Posterior cingulate gyrus (tissue), 11 donors: ENCODE measurements around the gene TACC3.

Experiments used
- DNase-seq, 10 donors: peaks; one replicate each; pipeline versions ENCODE4 v3.0.0 to v3.0.0-alpha.2; 2020 to 2021; ENCODE audit warnings: mixed read lengths in 3 of 10
- intact Hi-C: fragments of 100-400 bp; cut with DNase I; formaldehyde crosslinking; loops from one replicate; pipeline ENCODE4 v1.15.1; 2023

Gene TACC3

GRCh38 chr4:1756079-1756478 is 34.8 kb downstream of the TACC3 start:
- DNase-seq, result no peak
- intact Hi-C loops, result no loop called here

DNA sequence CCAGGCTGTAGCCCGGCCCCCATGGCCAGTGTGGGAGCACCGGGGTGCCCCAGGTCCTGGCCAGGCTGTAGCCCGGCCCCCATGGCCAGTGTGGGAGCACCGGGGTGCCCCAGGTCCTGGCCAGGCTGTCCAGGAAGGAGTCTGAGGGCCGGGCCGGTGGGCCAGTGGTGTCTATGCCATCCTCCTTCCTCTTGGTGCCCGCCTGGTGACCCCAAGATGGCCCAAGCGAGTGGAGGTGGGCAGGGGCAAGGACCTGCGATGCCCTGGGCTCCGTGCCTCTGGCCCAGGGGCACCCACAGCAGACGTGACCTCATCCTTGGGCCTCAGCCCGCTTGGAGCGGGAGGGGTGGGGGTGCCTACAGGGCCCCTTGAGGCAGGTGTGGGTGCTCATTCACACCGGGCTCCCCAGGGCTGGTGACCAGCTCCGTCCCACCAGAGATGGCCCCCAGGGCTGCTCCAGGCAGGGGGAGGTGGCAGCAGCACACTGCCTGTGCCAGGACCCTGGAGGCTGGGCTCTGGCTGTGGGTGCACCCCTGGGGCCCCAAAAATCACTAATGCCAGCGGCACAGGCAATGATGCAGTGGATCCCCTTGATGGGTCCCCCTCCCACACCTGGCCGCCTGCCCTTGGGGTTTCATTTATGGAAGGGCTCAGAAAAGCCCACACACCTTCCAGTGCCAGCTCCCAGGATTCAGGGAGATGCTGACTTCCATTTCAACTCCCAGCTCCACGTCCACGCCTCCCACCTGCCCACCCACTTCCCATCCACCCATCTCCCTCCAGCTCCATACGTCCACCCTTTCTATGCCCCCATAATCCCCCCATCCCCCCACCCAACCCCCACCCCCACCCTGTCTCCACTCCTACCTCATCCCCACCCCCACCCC is 35.8 kb downstream of the TACC3 start:
- intact Hi-C loops, result no loop called here

DNA sequence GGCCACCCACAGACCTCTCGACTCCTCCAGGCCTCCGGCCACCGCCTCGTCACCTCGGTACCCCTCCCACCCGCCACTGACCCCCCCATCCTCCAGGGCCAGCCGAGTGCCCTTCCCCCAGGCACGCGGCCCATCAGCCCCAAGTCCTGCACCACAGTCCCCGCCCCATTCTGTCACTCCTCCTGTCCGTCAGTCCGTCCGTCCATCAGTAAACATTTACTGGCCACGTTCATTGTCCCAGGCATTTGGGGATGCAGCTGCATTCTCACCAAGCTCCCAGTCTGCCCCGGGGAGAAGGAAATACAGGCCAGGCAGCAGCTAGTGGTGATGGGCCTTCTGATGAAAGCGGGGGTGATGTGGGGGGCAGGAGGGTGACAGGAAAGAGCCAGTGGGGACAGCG is 36.5 kb downstream of the TACC3 start:
- no peak for DNase-seq
- intact Hi-C loops, result no loop called here

More for the DNA sequence above, 35.8 kb downstream of the TACC3 start:
- DNase-seq, result no peak

GRCh38 chr4:1758306-1759121 is 37.2 kb downstream of the TACC3 start:
- DNase-seq, result no peak
- intact Hi-C loops, result no loop called here

DNA sequence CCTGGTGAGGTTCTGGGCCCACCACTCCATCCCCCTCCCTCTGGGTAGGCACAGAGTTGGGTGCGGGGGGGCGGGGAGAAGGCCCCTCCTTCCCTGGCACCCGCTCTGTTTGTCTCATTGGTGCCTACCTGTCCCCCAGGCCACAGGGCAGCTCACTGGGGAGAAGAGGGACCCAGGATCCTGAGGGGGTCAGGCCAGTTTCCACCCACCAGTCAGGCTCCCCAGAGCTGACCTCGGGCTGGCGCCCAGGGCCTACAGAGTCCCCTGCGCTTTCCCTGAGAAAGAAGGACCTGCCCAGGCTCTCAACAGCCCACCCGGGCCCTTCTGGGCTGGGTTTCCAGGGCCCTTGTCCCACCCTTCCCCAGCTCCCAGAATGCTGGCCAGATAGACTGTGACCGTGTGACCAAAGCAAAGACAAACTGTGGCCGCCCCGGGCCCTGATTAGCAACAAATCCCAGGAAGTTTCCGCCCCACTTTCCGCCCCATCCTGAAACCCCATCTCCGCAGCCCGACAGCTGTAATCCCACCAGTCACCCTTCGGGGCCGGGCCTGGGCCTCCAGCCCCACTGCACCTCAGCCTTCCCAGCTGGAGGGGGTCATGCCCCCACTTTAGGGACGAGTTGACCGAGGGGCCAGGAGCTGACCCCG is 38.0 kb downstream of the TACC3 start:
- intact Hi-C loops, result no loop called here
- DNase-seq, result no peak

DNA sequence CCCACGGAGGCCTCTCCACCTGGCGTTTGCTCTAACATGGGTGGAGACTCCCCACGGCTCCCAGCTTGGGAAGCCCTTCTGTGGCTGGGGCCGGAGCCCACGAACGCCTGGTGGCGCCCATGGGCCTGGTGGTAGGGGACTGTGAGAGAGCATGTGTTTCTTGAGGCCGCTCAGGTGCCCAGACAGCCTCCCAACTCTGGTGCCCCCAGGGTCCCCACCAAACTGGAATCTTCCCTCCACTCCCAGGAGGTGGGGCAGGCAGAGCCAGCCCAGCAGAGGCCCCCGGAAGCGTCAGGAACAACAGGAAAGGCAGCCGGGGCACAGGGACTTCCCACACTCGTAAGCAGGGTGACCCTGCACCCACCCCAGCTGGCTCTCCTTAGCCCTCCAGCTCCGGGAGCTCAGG is 38.5 kb downstream of the TACC3 start:
- no peak for DNase-seq
- intact Hi-C loops, result loop anchor here (5.0 kb wide), 1 partner anchor 37 kb away; no protein-coding TSS in a partner anchor

- intact Hi-C loops, result loop anchor here (5.0 kb wide), 1 partner anchor 37 kb away; no protein-coding TSS in a partner anchor
Measured at GRCh38 chr4:1760521-1761071, 39.3 kb downstream of the TACC3 start.

DNA sequence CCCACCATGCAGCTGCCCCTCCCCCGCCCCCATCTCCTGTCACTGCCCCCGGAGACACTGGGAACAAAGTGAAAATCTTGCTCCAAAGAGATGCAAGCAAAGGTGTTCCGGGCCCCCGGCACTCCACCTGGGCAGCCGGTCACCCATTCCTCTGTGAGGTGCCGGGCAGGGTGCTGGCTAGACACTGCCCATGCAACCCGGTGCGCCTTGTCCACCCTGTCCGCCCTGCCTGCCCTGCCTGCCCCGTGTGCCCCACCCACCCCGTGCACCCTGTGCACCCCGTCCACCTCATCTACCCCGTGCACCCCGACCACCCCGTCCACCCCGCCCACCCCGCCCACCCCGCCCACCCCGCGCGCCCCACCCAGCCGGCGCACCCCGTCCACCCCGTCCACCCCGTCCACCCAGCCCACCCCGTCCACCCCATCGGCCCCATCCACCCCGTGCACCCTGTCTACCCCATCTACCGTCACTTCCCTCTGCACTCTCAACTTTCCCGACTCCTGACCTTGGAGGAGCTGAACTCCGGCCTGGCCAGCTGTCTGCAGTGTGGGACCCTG is 39.9 kb downstream of the TACC3 start:
- DNase-seq, result no peak
- intact Hi-C loops, result loop anchor here (5.0 kb wide), 1 partner anchor 36 kb away; no protein-coding TSS in a partner anchor

More at GRCh38 chr4:1760521-1761071, 39.3 kb downstream of the TACC3 start:
- no peak for DNase-seq

DNA sequence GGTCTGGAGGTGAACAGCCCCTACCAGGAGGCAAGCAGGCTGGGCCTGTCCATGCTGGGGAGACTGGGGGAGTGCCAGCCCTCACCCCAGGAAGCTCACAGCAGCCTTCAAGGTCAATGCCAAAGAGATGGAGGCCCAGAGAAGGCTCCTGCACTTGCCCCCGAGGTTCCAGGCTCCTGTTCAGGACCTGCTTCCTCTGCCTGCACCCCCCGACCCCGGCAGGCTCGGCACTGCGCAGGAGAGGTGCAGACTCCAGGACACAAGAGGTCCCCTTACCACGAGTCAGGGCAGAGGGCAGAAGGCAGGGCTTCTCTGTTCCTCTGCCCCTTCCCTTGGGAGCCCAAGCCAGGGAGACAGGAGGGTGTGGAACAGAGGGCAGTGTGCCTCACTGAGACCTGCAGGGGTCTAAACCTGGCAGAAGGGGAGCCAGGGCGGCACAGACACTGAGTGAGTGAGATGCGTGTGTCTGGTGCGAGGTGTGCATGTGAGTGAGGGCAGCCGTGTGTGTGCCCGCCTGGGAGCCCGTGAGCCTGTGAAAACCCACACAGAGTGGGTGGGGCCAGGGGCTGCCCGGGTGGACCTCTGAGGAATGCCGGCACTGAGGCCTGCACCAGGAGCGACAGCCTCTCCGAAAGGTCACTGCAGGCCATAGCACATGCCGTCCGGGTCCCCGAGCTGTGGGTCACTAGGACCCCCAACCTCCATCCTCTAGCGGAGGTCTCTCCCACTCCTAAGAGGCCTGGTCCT is 41.1 kb downstream of the TACC3 start:
- DNase-seq, result no peak
- intact Hi-C loops, result loop anchor here (5.0 kb wide), 1 partner anchor 35 kb away; no protein-coding TSS in a partner anchor

- intact Hi-C loops, result loop anchor here (5.0 kb wide), 1 partner anchor 34 kb away; no protein-coding TSS in a partner anchor
- DNase-seq, result no peak
Measured at GRCh38 chr4:1763070-1763549, 41.8 kb downstream of the TACC3 start.

DNA sequence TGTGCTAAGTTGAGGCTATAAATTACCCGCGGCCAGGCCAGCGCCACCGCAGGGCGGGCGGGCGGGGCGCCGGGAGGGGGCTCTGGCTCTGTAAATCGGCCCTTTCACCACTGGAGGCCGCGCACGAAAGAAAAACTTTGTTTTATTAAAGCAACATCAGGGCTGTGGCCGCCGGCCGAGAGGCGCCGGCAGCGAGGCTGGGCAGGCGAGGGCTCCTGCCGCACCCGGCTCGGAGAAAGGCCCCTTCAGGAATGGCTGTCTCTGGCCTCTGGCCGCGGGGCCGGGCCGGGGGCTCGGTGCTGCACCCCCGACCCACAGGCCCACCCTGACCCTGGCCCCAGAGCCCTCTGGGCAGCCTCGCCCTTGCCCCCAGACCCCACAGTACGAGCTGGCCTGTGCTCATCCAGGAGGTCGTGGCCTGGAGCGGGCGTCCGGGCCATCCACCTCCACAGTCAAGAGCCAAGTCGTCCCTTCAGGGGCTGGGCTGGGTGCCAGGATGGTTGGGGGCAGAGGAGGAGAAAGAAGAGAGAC is 42.3 kb downstream of the TACC3 start:
- intact Hi-C loops, result loop anchor here (5.0 kb wide), 1 partner anchor 34 kb away; no protein-coding TSS in a partner anchor
- DNase-seq, result peak in 2 of 10 donors; percentile 29 to 58

- DNase-seq, result no peak
- intact Hi-C loops, result loop anchor here (5.0 kb wide), 1 partner anchor 33 kb away; no protein-coding TSS in a partner anchor
Measured at GRCh38 chr4:1764670-1765069, 43.3 kb downstream of the TACC3 start.

DNA sequence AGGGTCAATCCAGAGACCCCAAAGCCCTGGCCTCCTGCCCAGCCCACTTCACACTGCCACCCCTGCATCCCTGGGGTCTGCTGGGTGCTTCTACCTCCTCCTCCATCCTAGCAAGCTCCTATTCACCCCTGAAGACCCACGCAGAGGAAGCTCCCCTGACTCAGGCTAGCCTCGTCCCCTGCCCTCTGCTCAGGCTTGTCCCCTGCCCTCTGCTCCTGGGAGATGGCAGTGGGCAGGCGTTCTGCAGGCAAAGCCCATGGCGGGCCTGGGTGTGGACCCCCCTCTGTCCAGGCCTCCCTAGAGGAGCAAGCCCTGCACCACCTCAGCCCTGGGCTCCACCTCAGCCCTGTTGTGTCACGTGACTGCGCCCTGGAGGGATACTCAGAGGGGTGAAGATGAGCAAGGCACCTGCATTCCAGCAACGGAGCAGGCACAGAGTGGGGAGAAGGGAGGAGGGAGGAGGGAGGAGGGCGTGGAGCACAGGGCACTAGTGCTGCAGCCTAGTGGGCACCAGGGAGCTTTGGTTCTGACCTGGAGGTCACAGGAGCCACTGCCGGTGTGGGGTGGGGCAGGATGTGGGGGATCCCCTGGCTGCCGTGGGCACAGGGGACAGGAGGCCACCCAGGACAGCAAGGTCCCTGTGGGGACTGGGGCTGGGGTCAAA is 44.2 kb downstream of the TACC3 start:
- no peak for DNase-seq
- intact Hi-C loops, result no loop called here

GRCh38 chr4:1766106-1767060 is 45.1 kb downstream of the TACC3 start:
- DNase-seq, result no peak
- intact Hi-C loops, result no loop called here

DNA sequence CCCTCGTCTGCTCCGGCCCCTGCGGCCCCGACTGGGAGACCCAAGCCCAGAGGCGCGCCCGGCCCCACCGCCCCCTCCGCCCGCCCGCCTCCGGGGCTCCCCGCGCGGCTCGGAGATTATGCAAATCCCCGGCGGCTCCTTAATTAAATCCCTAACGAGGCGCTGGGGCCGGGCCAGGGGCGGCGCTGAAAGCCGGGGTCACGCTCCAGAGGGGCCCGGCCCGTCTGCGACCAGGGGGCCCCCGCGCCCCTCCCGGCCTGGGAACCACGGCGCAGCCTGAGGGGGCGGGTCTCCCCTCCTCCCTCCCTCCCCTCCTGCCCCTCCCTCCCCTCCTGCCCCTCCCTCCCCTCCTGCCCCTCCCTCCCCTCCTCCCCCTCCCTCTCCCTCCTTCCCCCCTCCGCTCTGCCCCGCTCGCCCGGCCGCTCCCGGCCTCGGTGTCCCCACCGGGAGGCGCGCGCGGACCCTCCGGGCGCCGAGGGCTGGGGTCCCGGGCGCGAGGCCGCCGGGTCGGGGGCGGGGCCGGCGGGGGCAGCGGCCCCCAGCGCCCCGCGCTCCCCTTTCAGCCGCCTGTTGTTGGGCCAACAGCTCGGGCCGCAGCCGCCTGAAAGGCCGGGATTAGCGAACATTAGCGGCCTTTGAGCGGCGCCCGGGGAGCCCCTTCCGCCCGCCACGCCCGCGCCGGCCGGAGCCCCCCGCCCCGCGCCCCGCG is 45.9 kb downstream of the TACC3 start:
- intact Hi-C loops, result no loop called here
- DNase-seq, result peak in 2 of 10 donors; percentile 33 to 82

- intact Hi-C loops, result no loop called here
- DNase-seq, result no peak
Measured at GRCh38 chr4:1767770-1768366, 46.5 kb downstream of the TACC3 start.
